PC-9 (cell line): ENCODE measurements around the gene PRICKLE2. TPM values are rescaled to one million over a fixed set of nuclear protein-coding genes. Genes with fewer than 3 reads are reported as not detected.

Source experiments
- BruUV-seq: library from RNA; stranded (reverse); fragments of 400-500 nt; replicated peaks from 2 replicates; lab custom pipeline; 2021; lab: Mats Ljungman, UMichigan
- CTCF ChIA-PET: fragments of 300-600 bp; sonication (Branson Sonifier 250); formaldehyde crosslinking; loops from one replicate; lab custom pipeline; 2022; ENCODE audit warnings: antibody characterized with exemption; lab: Charles Lee
- POLR2A ChIA-PET: fragments of 300-600 bp; sonication (Branson Sonifier 250); formaldehyde crosslinking; loops from one replicate; lab custom pipeline; 2022; ENCODE audit warnings: antibody characterized with exemption; ENCODE audit not compliant: unreplicated experiment; lab: Charles Lee
- DNase-seq, 2 experiments: peaks; one replicate each; pipeline versions ENCODE4 v3.0.0 to v3.0.0-alpha.2; 2015 to 2022; ENCODE audit warnings: mixed read lengths in 1 of 2
- H2AFZ ChIP-seq: fragments of 200-600 bp; sonication (generic); 2 replicates; pipeline ENCODE4 v1.8.1; 2017; ENCODE audit warnings: antibody characterized with exemption
- H3F3A ChIP-seq: fragments of 200-600 bp; sonication (generic); 2 replicates; pipeline ENCODE4 v1.8.1; 2017; ENCODE audit warnings: antibody characterized with exemption, mild to moderate bottlenecking, low read depth; ENCODE audit not compliant: insufficient read depth
- H3K27ac ChIP-seq: fragments of 200-600 bp; sonication (generic); 2 replicates; pipeline ENCODE4 v1.6.1; 2016; ENCODE audit warnings: mixed run types
- H3K27me3 ChIP-seq: fragments of 200-600 bp; sonication (generic); 2 replicates; pipeline ENCODE4 v1.6.1; 2016; ENCODE audit warnings: low read depth, mixed run types; ENCODE audit not compliant: insufficient read depth
- H3K36me3 ChIP-seq: fragments of 200-600 bp; sonication (generic); 2 replicates; pipeline ENCODE4 v1.6.1; 2016; ENCODE audit warnings: low read depth, mixed run types
- H3K4me1 ChIP-seq: fragments of 200-600 bp; sonication (generic); replicated peaks from 2 replicates; pipeline ENCODE4 v1.6.1; 2016; ENCODE audit warnings: mixed run types; ENCODE audit not compliant: insufficient read depth
- H3K4me2 ChIP-seq: fragments of 200-600 bp; sonication (generic); 2 replicates; pipeline ENCODE4 v1.6.1; 2017; ENCODE audit warnings: mixed run types
- H3K4me3 ChIP-seq: fragments of 200-600 bp; sonication (generic); 2 replicates; pipeline ENCODE4 v1.6.1; 2016; ENCODE audit warnings: mixed run types
- H3K79me2 ChIP-seq: fragments of 200-600 bp; sonication (generic); 2 replicates; pipeline ENCODE4 v1.6.1; 2017; ENCODE audit warnings: low read depth, mixed run types
- H3K9me2 ChIP-seq: fragments of 200-600 bp; sonication (generic); 2 replicates; pipeline ENCODE4 v1.8.1; 2017; ENCODE audit warnings: mild to moderate bottlenecking; ENCODE audit not compliant: insufficient read depth
- H3K9me3 ChIP-seq: fragments of 200-600 bp; sonication (generic); 2 replicates; pipeline ENCODE4 v1.8.1; 2016; ENCODE audit warnings: low read depth; ENCODE audit not compliant: insufficient read depth
- H4K20me1 ChIP-seq: fragments of 200-600 bp; sonication (generic); 2 replicates; pipeline ENCODE4 v1.8.1; 2017; ENCODE audit not compliant: insufficient read depth
- EZH2 ChIP-seq: fragments of 200-600 bp; sonication (generic); IDR thresholded peaks from 2 replicates; pipeline ENCODE4 v1.8.0; 2017; ENCODE audit warnings: antibody characterized with exemption, low read depth
- intact Hi-C: fragments of 100-400 bp; cut with micrococcal nuclease; formaldehyde crosslinking; loops from one replicate; pipeline ENCODE4 v1.10.0; 2022; ENCODE audit not compliant: unreplicated experiment
- total RNA-seq: library from RNA; stranded (reverse); gene quantifications from 2 replicates; pipeline ENCODE4 v1.2.3, GENCODE V29; 2021
- TF ChIP-seq, protein P1 (sequence below): fragments of 200-600 bp; sonication (generic); conservative IDR thresholded peaks from 2 replicates; pipeline ENCODE4 v1.6.1; 2017; ENCODE audit warnings: mixed run types, antibody characterized with exemption, mild to moderate bottlenecking, moderate library complexity

PRICKLE2 gene
- total RNA-seq, 1 experiment from 2014 or later, result 7.9 TPM

DNA sequence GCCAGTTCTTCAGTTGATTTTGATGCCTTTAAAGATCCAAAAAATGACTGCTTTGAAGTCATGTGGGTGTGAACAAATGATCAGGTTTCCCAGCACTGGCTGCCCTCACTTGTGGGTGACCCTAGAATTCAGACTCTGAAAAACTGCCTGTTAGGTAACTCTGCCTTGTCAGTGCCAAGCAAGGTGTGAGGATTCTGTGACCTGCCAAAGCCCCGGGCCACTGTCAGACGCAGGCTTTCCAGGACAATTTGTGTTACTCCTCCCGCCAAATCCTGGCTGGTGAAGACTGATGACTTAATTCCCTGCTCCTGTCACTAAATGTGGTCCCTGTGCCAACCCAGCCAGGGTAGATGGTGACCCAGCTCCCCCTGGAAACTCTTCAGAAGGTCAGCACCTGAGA lies 102.8 kb downstream of the PRICKLE2 start:
- no peak for DNase-seq
- ChIA-PET CTCF (no interaction called here), POLR2A (no interaction called here)

GRCh38 chr3:64121750-64122311 lies 103.4 kb downstream of the PRICKLE2 start:
- intact Hi-C loops, result no loop called here
- no peak overlapping the region for H3K4me3 ChIP-seq
- H3F3A ChIP-seq, result no peaks in the 10 kb centered on the region
- no peak for DNase-seq
- H3K4me2 ChIP-seq, result no peak overlapping the region
- BruUV-seq, result no TSS peak
- no peaks in the 10 kb centered on the region for H3K36me3 ChIP-seq
- no peaks in the 10 kb centered on the region for H3K27me3 ChIP-seq
- TF ChIP-seq, protein P1, sequence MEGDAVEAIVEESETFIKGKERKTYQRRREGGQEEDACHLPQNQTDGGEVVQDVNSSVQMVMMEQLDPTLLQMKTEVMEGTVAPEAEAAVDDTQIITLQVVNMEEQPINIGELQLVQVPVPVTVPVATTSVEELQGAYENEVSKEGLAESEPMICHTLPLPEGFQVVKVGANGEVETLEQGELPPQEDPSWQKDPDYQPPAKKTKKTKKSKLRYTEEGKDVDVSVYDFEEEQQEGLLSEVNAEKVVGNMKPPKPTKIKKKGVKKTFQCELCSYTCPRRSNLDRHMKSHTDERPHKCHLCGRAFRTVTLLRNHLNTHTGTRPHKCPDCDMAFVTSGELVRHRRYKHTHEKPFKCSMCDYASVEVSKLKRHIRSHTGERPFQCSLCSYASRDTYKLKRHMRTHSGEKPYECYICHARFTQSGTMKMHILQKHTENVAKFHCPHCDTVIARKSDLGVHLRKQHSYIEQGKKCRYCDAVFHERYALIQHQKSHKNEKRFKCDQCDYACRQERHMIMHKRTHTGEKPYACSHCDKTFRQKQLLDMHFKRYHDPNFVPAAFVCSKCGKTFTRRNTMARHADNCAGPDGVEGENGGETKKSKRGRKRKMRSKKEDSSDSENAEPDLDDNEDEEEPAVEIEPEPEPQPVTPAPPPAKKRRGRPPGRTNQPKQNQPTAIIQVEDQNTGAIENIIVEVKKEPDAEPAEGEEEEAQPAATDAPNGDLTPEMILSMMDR, result no peak
- no peak for TF ChIP-seq EZH2
- no peaks in the 10 kb centered on the region for H4K20me1 ChIP-seq
- CTCF ChIA-PET, result no interaction called here
- H3K79me2 ChIP-seq, result no peaks in the 10 kb centered on the region
- no peak overlapping the region for H3K27ac ChIP-seq
- no peaks in the 10 kb centered on the region for H3K4me1 ChIP-seq
- H3K9me2 ChIP-seq, result no peaks in the 10 kb centered on the region
- no peaks in the 10 kb centered on the region for H3K9me3 ChIP-seq
- no peak overlapping the region for H2AFZ ChIP-seq
- POLR2A ChIA-PET, result no interaction called here

More for the DNA sequence above, 102.8 kb downstream of the PRICKLE2 start:
- no peaks in the 10 kb centered on the region for H3K9me2 ChIP-seq
- H3F3A ChIP-seq, result no peaks in the 10 kb centered on the region
- BruUV-seq, result no TSS peak
- H3K27me3 ChIP-seq, result no peaks in the 10 kb centered on the region
- no peak overlapping the region for H2AFZ ChIP-seq
- intact Hi-C loops, result no loop called here
- no peaks in the 10 kb centered on the region for H3K36me3 ChIP-seq
- no peaks in the 10 kb centered on the region for H3K79me2 ChIP-seq
- TF ChIP-seq EZH2, result no peak
- TF ChIP-seq, protein P1, result no peak
- H3K4me1 ChIP-seq, result no peaks in the 10 kb centered on the region
- no peak overlapping the region for H3K27ac ChIP-seq
- no peaks in the 10 kb centered on the region for H3K9me3 ChIP-seq
- H3K4me3 ChIP-seq, result no peak overlapping the region
- no peak overlapping the region for H3K4me2 ChIP-seq
- no peaks in the 10 kb centered on the region for H4K20me1 ChIP-seq

DNA sequence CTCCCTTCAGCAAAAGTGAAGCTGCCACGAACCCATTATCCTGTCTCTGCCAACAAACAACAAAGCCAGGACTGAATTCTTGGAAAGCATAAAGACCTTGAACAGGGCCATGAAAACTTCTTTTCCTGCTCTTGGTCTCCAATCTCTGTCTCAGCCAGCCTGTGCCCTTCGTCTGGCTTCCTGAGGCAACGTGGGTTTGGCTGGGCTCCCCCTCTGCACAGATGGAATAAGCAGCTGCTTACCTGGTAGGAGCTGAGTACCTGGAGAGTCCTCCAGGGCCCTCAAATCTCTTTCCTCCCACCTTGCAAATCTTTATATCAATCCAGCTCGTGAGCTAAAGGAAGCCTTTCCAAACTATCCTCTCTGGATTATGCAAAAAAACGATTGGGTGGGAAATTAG lies 104.4 kb downstream of the PRICKLE2 start:
- Histone ChIP-seq H2AFZ (no peak overlapping the region), H3K36me3 (no peaks in the 10 kb centered on the region), H3K4me2 (no peak overlapping the region), H3K4me3 (no peak overlapping the region), H3K9me3 (no peaks in the 10 kb centered on the region), H3K27me3 (no peaks in the 10 kb centered on the region), H4K20me1 (no peaks in the 10 kb centered on the region), H3K27ac (no peak overlapping the region), H3F3A (no peaks in the 10 kb centered on the region), H3K9me2 (no peaks in the 10 kb centered on the region), H3K4me1 (no peaks in the 10 kb centered on the region), H3K79me2 (no peaks in the 10 kb centered on the region)
- no peak for TF ChIP-seq EZH2
- TF ChIP-seq, protein P1, result no peak
- ChIA-PET CTCF (no interaction called here), POLR2A (no interaction called here)
- intact Hi-C loops, result no loop called here
- DNase-seq, result no peak
- BruUV-seq, result no TSS peak
